Keratinocyte (primary cell): ENCODE data around the gene AHCYL2. TPM values are rescaled to one million over a fixed set of nuclear protein-coding genes. Genes with fewer than 3 reads are reported as not detected.

Source experiments
- DNase-seq: peaks from one replicate; pipeline ENCODE4 v3.0.0-alpha.2; 2011; ENCODE audit warnings: low read depth, missing footprints, low spot score
- FAIRE-seq: peaks from 2 replicates; lab custom pipeline; 2011; peaks lifted over from hg19 to GRCh38; lab: Jason Lieb, UNC
- H2AFZ ChIP-seq: 2 replicates; pipeline ENCODE4 v1.6.0; 2012; ENCODE audit warnings: low read length, control low read depth, inconsistent platforms; ENCODE audit not compliant: control insufficient read depth
- H3K27ac ChIP-seq: 2 replicates; pipeline ENCODE4 v1.5.1; 2011; ENCODE audit warnings: low read length; ENCODE audit not compliant: control insufficient read depth, insufficient read depth
- H3K27me3 ChIP-seq: 3 replicates; pipeline ENCODE4 v1.6.0; 2011; ENCODE audit warnings: low read length; ENCODE audit not compliant: control insufficient read depth, insufficient read depth; ENCODE audit errors: extremely low read depth
- H3K36me3 ChIP-seq, 2 experiments: 2 replicates in 1 of 2; 3 replicates in 1 of 2; pipeline ENCODE4 v1.5.1; 2011; ENCODE audit warnings: low read length in 2 of 2, mild to moderate bottlenecking in 1 of 2; ENCODE audit not compliant: control insufficient read depth in 2 of 2, insufficient read depth in 2 of 2; ENCODE audit errors: extremely low read depth in 1 of 2
- H3K4me1 ChIP-seq: 3 replicates; pipeline ENCODE4 v1.5.1; 2011; ENCODE audit warnings: low read length; ENCODE audit not compliant: control insufficient read depth, insufficient read depth; ENCODE audit errors: extremely low read depth
- H3K4me2 ChIP-seq: 3 replicates; pipeline ENCODE4 v1.6.0; 2011; ENCODE audit warnings: low read depth, low read length; ENCODE audit not compliant: control insufficient read depth, insufficient read depth; ENCODE audit errors: extremely low read depth
- H3K4me3 ChIP-seq, 3 experiments: fragments of 200-600 bp in 1 of 3; sonication (generic) in 1 of 3; 2 replicates in 2 of 3; 3 replicates in 1 of 3; pipeline ENCODE4 v1.5.1; 2011 to 2016; ENCODE audit warnings: low read length in 3 of 3, mild to moderate bottlenecking in 3 of 3, control low read depth in 2 of 3, inconsistent platforms in 1 of 3, low read depth in 1 of 3, mixed read lengths in 1 of 3, mixed run types in 1 of 3, moderate library complexity in 1 of 3; ENCODE audit not compliant: control insufficient read depth in 2 of 3, insufficient read depth in 2 of 3; ENCODE audit errors: extremely low read depth in 1 of 3
- H3K79me2 ChIP-seq: 2 replicates; pipeline ENCODE4 v1.6.0; 2012; ENCODE audit warnings: low read length; ENCODE audit not compliant: control insufficient read depth, insufficient read depth
- H3K9ac ChIP-seq: 3 replicates; pipeline ENCODE4 v1.6.0; 2011; ENCODE audit warnings: low read length; ENCODE audit not compliant: control insufficient read depth, insufficient read depth; ENCODE audit errors: extremely low read depth
- H3K9me1 ChIP-seq: 3 replicates; pipeline ENCODE4 v1.6.0; 2011; ENCODE audit warnings: low read length; ENCODE audit not compliant: control insufficient read depth, insufficient read depth; ENCODE audit errors: extremely low read depth
- H3K9me3 ChIP-seq: 2 replicates; pipeline ENCODE4 v1.5.1; 2012; ENCODE audit warnings: low read depth, low read length; ENCODE audit not compliant: control insufficient read depth
- H4K20me1 ChIP-seq: 3 replicates; pipeline ENCODE4 v1.6.0; 2011; ENCODE audit warnings: low read length; ENCODE audit not compliant: control insufficient read depth, insufficient read depth; ENCODE audit errors: extremely low read depth
- EZH2 ChIP-seq: IDR thresholded peaks from one replicate; pipeline ENCODE4 v1.6.1; 2012; ENCODE audit warnings: inconsistent platforms, mild to moderate bottlenecking, low read length, moderate library complexity
- dilution Hi-C: fragments of 300-500 bp; cut with MboI; formaldehyde crosslinking; loops from one replicate; pipeline ENCODE4 v1.7.0; 2020; ENCODE audit warnings: low sequenced_read_pairs; ENCODE audit not compliant: extremely low pct_ligation_motif_present
- polyA plus RNA-seq, 5 experiments: library from polyadenylated mRNA; depleted of rRNA in 3 of 5; stranded (reverse) in 3 of 5; stranded (forward) in 1 of 5; unstranded in 1 of 5; fragments of >200 nt; gene quantifications; 1 replicate in 1 of 5; 2 replicates in 3 of 5; 3 replicates in 1 of 5; pipeline versions ENCODE4 v1.2.1 to v1.2.3, GENCODE V29; 2011 to 2012; ENCODE audit warnings: missing spikeins in 2 of 5, low read depth in 1 of 5, low replicate concordance in 1 of 5
- TF ChIP-seq, protein P1 (sequence below), 3 experiments: IDR thresholded peaks in 1 of 3; conservative IDR thresholded peaks in 1 of 3; optimal IDR thresholded peaks in 1 of 3; 2 replicates in 2 of 3; 3 replicates in 1 of 3; pipeline versions ENCODE3 to v1.5.1; 2011; ENCODE audit warnings: low read length in 3 of 3, mild to moderate bottlenecking in 3 of 3, moderate library complexity in 2 of 3, control low read depth in 1 of 3, inconsistent platforms in 1 of 3; ENCODE audit not compliant: insufficient read depth in 2 of 3; ENCODE audit errors: extremely low read depth in 1 of 3

The AHCYL2 gene
- polyA plus RNA-seq, 1 donor (not counting 4 experiments of a cell fraction or from before 2014, with no cell fraction given), result 32.8 TPM

DNA sequence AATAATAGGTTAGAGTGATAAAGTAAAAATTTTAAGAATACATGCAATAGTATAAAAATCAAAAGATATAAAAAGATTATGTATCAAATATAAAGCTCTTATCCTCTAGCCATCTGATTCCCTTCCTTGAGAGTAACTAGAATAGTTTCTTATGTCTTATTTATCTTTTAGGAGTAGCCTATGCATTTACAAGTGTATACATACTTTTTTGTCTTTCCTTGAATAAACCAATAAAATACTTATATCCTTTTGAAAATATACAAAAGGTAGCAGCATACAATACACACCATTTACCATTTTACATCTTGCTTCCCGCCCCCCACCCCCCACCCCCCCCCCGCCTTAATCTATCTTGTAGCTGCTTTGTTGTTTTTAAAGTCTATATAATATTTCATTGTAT is 31.4 kb downstream of the AHCYL2 start:
- H3K4me3 ChIP-seq, result no peak overlapping the region
- H3K4me1 ChIP-seq, result peaks cover 9% of the 10 kb centered on the region
- H3K27ac ChIP-seq, result no peak overlapping the region
- no peak overlapping the region for H3K9ac ChIP-seq
- peaks cover 15% of the 10 kb centered on the region for H3K79me2 ChIP-seq
- FAIRE-seq (no peak), DNase-seq (no peak)
- H3K27me3 ChIP-seq, result no peaks in the 10 kb centered on the region
- TF ChIP-seq, protein P1, sequence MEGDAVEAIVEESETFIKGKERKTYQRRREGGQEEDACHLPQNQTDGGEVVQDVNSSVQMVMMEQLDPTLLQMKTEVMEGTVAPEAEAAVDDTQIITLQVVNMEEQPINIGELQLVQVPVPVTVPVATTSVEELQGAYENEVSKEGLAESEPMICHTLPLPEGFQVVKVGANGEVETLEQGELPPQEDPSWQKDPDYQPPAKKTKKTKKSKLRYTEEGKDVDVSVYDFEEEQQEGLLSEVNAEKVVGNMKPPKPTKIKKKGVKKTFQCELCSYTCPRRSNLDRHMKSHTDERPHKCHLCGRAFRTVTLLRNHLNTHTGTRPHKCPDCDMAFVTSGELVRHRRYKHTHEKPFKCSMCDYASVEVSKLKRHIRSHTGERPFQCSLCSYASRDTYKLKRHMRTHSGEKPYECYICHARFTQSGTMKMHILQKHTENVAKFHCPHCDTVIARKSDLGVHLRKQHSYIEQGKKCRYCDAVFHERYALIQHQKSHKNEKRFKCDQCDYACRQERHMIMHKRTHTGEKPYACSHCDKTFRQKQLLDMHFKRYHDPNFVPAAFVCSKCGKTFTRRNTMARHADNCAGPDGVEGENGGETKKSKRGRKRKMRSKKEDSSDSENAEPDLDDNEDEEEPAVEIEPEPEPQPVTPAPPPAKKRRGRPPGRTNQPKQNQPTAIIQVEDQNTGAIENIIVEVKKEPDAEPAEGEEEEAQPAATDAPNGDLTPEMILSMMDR (optimal IDR thresholded peaks at IDR 0.05 in 1 of 3, IDR thresholded peaks at IDR 0.05 in 1 of 3, conservative IDR thresholded peaks at IDR 0.05 in 1 of 3; ENCODE audit: extremely low read depth in 1 of 3, insufficient read depth in 2 of 3, low read length in 3 of 3), result no peak
- TF ChIP-seq EZH2, result no peak
- H4K20me1 ChIP-seq, result no peaks in the 10 kb centered on the region
- no peak overlapping the region for H3K4me2 ChIP-seq
- no peaks in the 10 kb centered on the region for H3K9me3 ChIP-seq
- no peaks in the 10 kb centered on the region for H3K36me3 ChIP-seq
- no peaks in the 10 kb centered on the region for H3K9me1 ChIP-seq
- dilution Hi-C loops, result no loop called here
- no peak overlapping the region for H2AFZ ChIP-seq

DNA sequence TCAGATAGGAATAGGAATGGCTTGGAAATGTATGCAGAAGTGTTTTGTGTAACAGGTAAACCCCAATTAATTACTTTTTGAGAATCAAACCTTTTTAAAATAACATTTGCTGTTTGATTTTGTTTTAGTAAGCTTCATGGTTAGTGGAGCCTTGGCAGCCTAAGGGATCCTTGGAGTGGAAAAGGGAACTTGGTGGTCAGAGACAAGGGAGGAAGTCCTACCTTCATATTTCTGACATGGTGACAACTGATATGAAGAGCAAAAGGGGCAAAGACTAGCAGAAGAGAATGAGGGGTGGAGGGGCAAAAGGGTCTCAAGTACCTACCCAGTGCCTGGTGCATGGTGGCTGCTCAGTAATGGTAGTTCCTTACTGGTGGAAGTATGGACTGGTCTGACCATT is 32.3 kb downstream of the AHCYL2 start:
- peaks cover 9% of the 10 kb centered on the region for H3K4me1 ChIP-seq
- dilution Hi-C loops, result no loop called here
- no peak for FAIRE-seq
- no peaks in the 10 kb centered on the region for H3K27me3 ChIP-seq
- TF ChIP-seq EZH2, result no peak
- TF ChIP-seq, protein P1 (optimal IDR thresholded peaks at IDR 0.05 in 1 of 3, IDR thresholded peaks at IDR 0.05 in 1 of 3, conservative IDR thresholded peaks at IDR 0.05 in 1 of 3; ENCODE audit: extremely low read depth in 1 of 3, insufficient read depth in 2 of 3, low read length in 3 of 3), result no peak
- H2AFZ ChIP-seq, result no peak overlapping the region
- H3K36me3 ChIP-seq, result no peaks in the 10 kb centered on the region
- H3K9ac ChIP-seq, result no peak overlapping the region
- no peak overlapping the region for H3K27ac ChIP-seq
- H3K9me1 ChIP-seq, result no peaks in the 10 kb centered on the region
- H3K4me2 ChIP-seq, result no peak overlapping the region
- no peaks in the 10 kb centered on the region for H4K20me1 ChIP-seq
- no peak for DNase-seq
- H3K79me2 ChIP-seq, result peaks cover 14% of the 10 kb centered on the region
- H3K9me3 ChIP-seq, result no peaks in the 10 kb centered on the region
- H3K4me3 ChIP-seq, result no peak overlapping the region
